Hepatocyte (in vitro differentiated cells): ENCODE data around the gene SPECC1L.

Experiments
- CTCF ChIP-seq: fragments of 200-600 bp; sonication (generic); IDR thresholded peaks from 2 replicates; pipeline ENCODE4 v1.5.1; 2016; ENCODE audit warnings: antibody characterized with exemption, mild to moderate bottlenecking; ENCODE audit not compliant: poor library complexity
- EZH2 ChIP-seq: fragments of 200-600 bp; sonication (generic); IDR thresholded peaks from 2 replicates; pipeline ENCODE4 v1.6.1; 2016; ENCODE audit warnings: antibody characterized with exemption, mild to moderate bottlenecking, borderline replicate concordance

GRCh38 chr22:24451162-24451561 is 180.5 kb downstream of the SPECC1L start:
- TF ChIP-seq CTCF (no peak), EZH2 (no peak)
